GM12878 (cell line): Measurements from ENCODE around the gene INSRR. TPM values are rescaled to one million over a fixed set of nuclear protein-coding genes. Genes with fewer than 3 reads are reported as not detected.

Experiments
- ATAC-seq: fragments of 200-7000 bp; cut with Tn5 transposase; 3 replicates; pipeline ENCODE4 v1.9.1; 2020; ENCODE audit warnings: mild to moderate bottlenecking, moderate library complexity
- BruUV-seq: library from RNA; stranded (reverse); fragments of 400-500 nt; replicated peaks from 2 replicates; lab custom pipeline; 2021; lab: Mats Ljungman, UMichigan
- CTCF ChIA-PET: fragments of 300-600 bp; sonication (Branson Sonifier 250); formaldehyde crosslinking; extraction: SDS; loops from one replicate; lab custom pipeline; 2021; ENCODE audit warnings: inconsistent platforms; lab: Yijun Ruan, JAX
- POLR2A ChIA-PET: fragments of 350-600 bp; formaldehyde crosslinking; extraction: SDS; loops from one replicate; lab custom pipeline; 2021; ENCODE audit warnings: inconsistent platforms; lab: Charles Lee
- RAD21 ChIA-PET: fragments of 300-600 bp; sonication (Branson Sonifier 250); formaldehyde crosslinking; loops from one replicate; lab custom pipeline; 2023; ENCODE audit warnings: antibody characterized with exemption; ENCODE audit not compliant: unreplicated experiment; lab: Charles Lee
- SMC1A ChIA-PET: fragments of 300-600 bp; sonication (Branson Sonifier 250); formaldehyde crosslinking; loops from one replicate; lab custom pipeline; 2023; ENCODE audit not compliant: unreplicated experiment, uncharacterized antibody; lab: Charles Lee
- DNase-seq: peaks from one replicate; pipeline ENCODE4 v3.0.0-alpha.2; 2011; ENCODE audit warnings: low read depth, low spot score
- FAIRE-seq: peaks from 3 replicates; lab custom pipeline; 2011; peaks lifted over from hg19 to GRCh38; lab: Jason Lieb, UNC
- H2AFZ ChIP-seq: 2 replicates; pipeline ENCODE4 v1.6.0; 2011; ENCODE audit warnings: low read depth, low read length, control low read depth; ENCODE audit not compliant: control insufficient read depth
- H3K27ac ChIP-seq: 2 replicates; pipeline ENCODE4 v1.5.1; 2011; ENCODE audit warnings: control low read depth; ENCODE audit not compliant: control insufficient read depth, insufficient read depth
- H3K27me3 ChIP-seq, 2 experiments: replicated peaks in 1 of 2; 2 replicates each; pipeline versions ENCODE4 v1.6.0 to v1.6.1; 2011; ENCODE audit warnings: low read length in 1 of 2; ENCODE audit not compliant: control insufficient read depth in 2 of 2, insufficient read depth in 2 of 2
- H3K36me3 ChIP-seq, 2 experiments: 2 replicates each; pipeline ENCODE4 v1.5.1; 2011; ENCODE audit warnings: low read length in 1 of 2; ENCODE audit not compliant: control insufficient read depth in 2 of 2, insufficient read depth in 2 of 2
- H3K4me1 ChIP-seq: 2 replicates; pipeline ENCODE4 v1.6.1; 2011; ENCODE audit warnings: mild to moderate bottlenecking, low read length, moderate library complexity, mixed read lengths; ENCODE audit not compliant: control insufficient read depth, insufficient read depth
- H3K4me2 ChIP-seq: 2 replicates; pipeline ENCODE4 v1.6.0; 2011; ENCODE audit warnings: control low read depth; ENCODE audit not compliant: control insufficient read depth, insufficient read depth
- H3K4me3 ChIP-seq: fragments of 200-600 bp; sonication (generic); 2 replicates; pipeline ENCODE4 v1.5.1; 2016
- H3K79me2 ChIP-seq: 2 replicates; pipeline ENCODE4 v1.6.0; 2011; ENCODE audit warnings: low read length; ENCODE audit not compliant: control insufficient read depth, insufficient read depth
- H3K9ac ChIP-seq: 2 replicates; pipeline ENCODE4 v1.8.0; 2011; ENCODE audit warnings: low read length, control low read depth, mixed read lengths; ENCODE audit not compliant: control insufficient read depth, insufficient read depth
- H3K9me3 ChIP-seq: replicated peaks from 3 replicates; pipeline ENCODE4 v1.5.1; 2011; ENCODE audit warnings: mild to moderate bottlenecking, low read length; ENCODE audit not compliant: control insufficient read depth, insufficient read depth
- H4K20me1 ChIP-seq: 2 replicates; pipeline ENCODE4 v1.6.0; 2011; ENCODE audit not compliant: control insufficient read depth, insufficient read depth
- BMI1 ChIP-seq: fragments of 450-650 bp; IDR thresholded peaks from 2 replicates; pipeline ENCODE4 v1.6.1; 2016; ENCODE audit warnings: mild to moderate bottlenecking, moderate library complexity, borderline replicate concordance
- CHD2 ChIP-seq: IDR thresholded peaks from 2 replicates; pipeline ENCODE4 v1.6.1; 2011; ENCODE audit warnings: low read depth, low read length, improper control_type of control experiment, borderline replicate concordance
- DPF2 ChIP-seq: fragments of 450-650 bp; IDR thresholded peaks from 2 replicates; pipeline ENCODE4 v1.6.1; 2017; ENCODE audit warnings: mild to moderate bottlenecking
- EP300 ChIP-seq, 2 experiments: fragments of 150-350 bp in 1 of 2; IDR thresholded peaks; 2 replicates each; pipeline ENCODE4 v1.6.1; 2011 to 2012; ENCODE audit warnings: low read depth in 2 of 2, low read length in 2 of 2, borderline replicate concordance in 1 of 2, improper control_type of control experiment in 1 of 2, inconsistent platforms in 1 of 2; ENCODE audit not compliant: control insufficient read depth in 1 of 2
- FOXM1 ChIP-seq: IDR thresholded peaks from 2 replicates; pipeline ENCODE4 v1.6.1; 2012; ENCODE audit warnings: low read depth, mild to moderate bottlenecking, inconsistent platforms, low read length, moderate library complexity
- GATAD2B ChIP-seq: fragments of 450-650 bp; conservative IDR thresholded peaks from 2 replicates; pipeline ENCODE4 v1.6.1; 2017; ENCODE audit warnings: low read depth, mild to moderate bottlenecking, moderate library complexity
- NR2F1 ChIP-seq: fragments of 450-650 bp; conservative IDR thresholded peaks from 2 replicates; pipeline ENCODE4 v1.6.1; 2017; ENCODE audit warnings: mild to moderate bottlenecking
- NRF1 ChIP-seq: conservative IDR thresholded peaks from 2 replicates; pipeline ENCODE4 v1.6.1; 2011; ENCODE audit warnings: mild to moderate bottlenecking, low read depth, low read length, improper control_type of control experiment
- STAT1 ChIP-seq: fragments of 450-650 bp; conservative IDR thresholded peaks from 2 replicates; pipeline ENCODE4 v1.6.1; 2014; ENCODE audit warnings: antibody characterized with exemption, mild to moderate bottlenecking
- SUZ12 ChIP-seq: fragments of 200-600 bp; sonication (generic); IDR thresholded peaks from one replicate; pipeline ENCODE4 v1.6.1; 2018; ENCODE audit warnings: antibody characterized with exemption, mild to moderate bottlenecking; ENCODE audit not compliant: unreplicated experiment
- YBX1 ChIP-seq: fragments of 450-650 bp; IDR thresholded peaks from 2 replicates; pipeline ENCODE4 v1.6.1; 2016; ENCODE audit warnings: antibody characterized with exemption
- WGBS: methylation state at CpG from one replicate; pipeline ENCODE4 v1.1.6; 2016; ENCODE audit warnings: low lambda C conversion rate; ENCODE audit not compliant: insufficient replicate concordance, insufficient coverage; ENCODE audit errors: missing lambda C conversion rate; 5-methylcytosine and 5-hydroxymethylcytosine counted together
- in situ Hi-C: fragments of 300-500 bp; cut with MboI; formaldehyde crosslinking; loops from 9 replicates; pipeline ENCODE4 v1.14.3; 2018; ENCODE audit warnings: mixed read lengths
- intact Hi-C: fragments of 100-400 bp; cut with micrococcal nuclease; formaldehyde crosslinking; loops from one replicate; pipeline ENCODE4 v1.14.2; 2022; ENCODE audit not compliant: unreplicated experiment
- polyA plus RNA-seq, 11 experiments: library from polyadenylated mRNA; depleted of rRNA in 4 of 11; unstranded in 6 of 11; stranded (reverse) in 5 of 11; fragments of >200 nt; fragmentation: Nextera tagmentation in 4 of 11; fragmentation: Illumina TruSeq in 1 of 11; extraction: Ambion mirVana in 4 of 11; extraction: Trizol in 1 of 11; gene quantifications; 1 replicate in 1 of 11; 2 replicates in 10 of 11; pipeline versions ENCODE4 v1.2.1 to v1.2.3, GENCODE V29; 2011 to 2016; ENCODE audit warnings: inconsistent platforms in 2 of 11, missing spikeins in 2 of 11, low read depth in 1 of 11
- total RNA-seq, 4 experiments: library from RNA; depleted of rRNA in 3 of 4; stranded (reverse); fragments of >200 nt in 3 of 4; fragmentation: Illumina TruSeq in 1 of 4; extraction: Trizol in 1 of 4; gene quantifications; 2 replicates each; pipeline versions ENCODE4 v1.2.1 to v1.2.3, GENCODE V29; 2013 to 2021
- TF ChIP-seq, protein P1 (sequence below): fragments of 450-650 bp; IDR thresholded peaks from 2 replicates; pipeline ENCODE4 v1.6.1; 2017; ENCODE audit warnings: mild to moderate bottlenecking, moderate library complexity
- TF ChIP-seq, protein P2 (sequence below): fragments of 450-650 bp; IDR thresholded peaks from 2 replicates; pipeline ENCODE4 v1.6.1; 2016; ENCODE audit warnings: mild to moderate bottlenecking
- TF ChIP-seq, protein P3 (sequence below): fragments of 450-650 bp; IDR thresholded peaks from 2 replicates; pipeline ENCODE4 v1.6.1; 2017; ENCODE audit warnings: low read depth, mild to moderate bottlenecking, moderate library complexity

INSRR gene
- total and polyA plus RNA-seq, 10 of the 15 experiments (the other 5 are each of a cell fraction or from before 2014, with no cell fraction given) = 0.01 TPM; not detected in 9

DNA sequence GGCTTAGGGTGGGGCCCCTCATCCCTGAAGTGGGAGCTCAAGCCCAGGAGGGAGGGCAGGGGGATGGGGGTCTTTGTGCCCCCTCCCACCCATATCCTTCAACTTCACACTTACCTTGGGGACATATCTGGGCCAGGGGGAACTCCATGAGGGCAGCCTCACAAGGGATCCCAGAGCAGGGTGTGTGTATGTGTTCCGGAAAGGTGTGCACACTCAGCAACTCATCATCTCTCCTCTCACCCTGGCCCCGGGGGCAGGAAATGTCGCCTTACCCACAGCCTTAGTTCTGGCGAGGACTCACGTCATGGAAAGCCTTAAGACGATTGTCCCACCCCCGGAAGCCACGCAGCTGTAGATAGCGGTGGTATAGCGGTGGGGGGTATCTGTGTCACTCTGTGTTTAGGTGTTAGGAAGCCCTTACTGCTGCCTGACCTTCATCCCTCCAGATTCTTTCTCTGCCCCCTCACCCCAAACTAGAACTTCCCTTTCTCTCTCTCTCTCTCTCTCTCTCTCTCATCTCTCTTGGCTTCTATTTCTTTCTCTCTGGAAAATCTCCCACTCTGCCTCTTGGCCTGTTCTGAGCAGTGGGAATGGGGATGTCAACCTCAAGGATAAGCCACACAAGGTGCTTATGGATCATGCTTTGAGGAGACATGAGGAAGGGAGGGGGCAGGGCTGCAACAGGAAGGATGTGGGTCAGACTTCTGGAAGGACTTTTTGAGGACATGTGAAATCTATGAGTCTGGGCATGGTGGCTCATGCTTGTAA, 42.2 kb downstream of the INSRR start, which contains the start of gene SH2D2A:
SH2D2A (minus strand) TSS at position 288 of the 768 bp plus-strand sequence; CDS start at position 148, 140 bp downstream.
- Histone ChIP-seq H2AFZ (peak within 1 kb of the TSS; percentile 90), H3K79me2 (no peaks in the 10 kb centered on the region), H3K9me3 (no peaks in the 10 kb centered on the region), H3K4me3 (peak within 1 kb of the TSS; percentile 53), H3K36me3 (no peaks in the 10 kb centered on the region; a peak in 1 of 4 replicates), H3K9ac (peak within 1 kb of the TSS; percentile 71), H3K27me3 (no peaks in the 10 kb centered on the region), H3K27ac (peak within 1 kb of the TSS; percentile 45), H4K20me1 (no peaks in the 10 kb centered on the region), H3K4me1 (peaks cover 20% of the 10 kb centered on the region), H3K4me2 (peak within 1 kb of the TSS; percentile 82)
- 8% methylated on average over 10 of the region's 10 CpGs for WGBS
- intact Hi-C loops (no loop called here), in situ Hi-C loops (no loop called here)
- peak; percentile 90 for ATAC-seq
- CTCF ChIA-PET = interaction anchor here (1.0 to 2.9 kb wide), 6 partner anchors 10 to 91 kb away, joined by 3 to 19 read pairs (median 8); partner anchors contain the start of gene NTRK1
- BruUV-seq = no TSS peak
- RAD21 ChIA-PET = interaction anchor here (1.3 to 1.6 kb wide), 3 partner anchors 21 to 91 kb away, joined by 4 to 7 read pairs (median 6); partner anchors contain the start of gene MRPL24
- SMC1A ChIA-PET = interaction anchor here (0.7 to 3.3 kb wide), 8 partner anchors 9 to 90 kb away, joined by 3 to 20 read pairs (median 3); partner anchors contain the start of gene MRPL24
- POLR2A ChIA-PET = interaction anchor here (0.6 to 2.1 kb wide), 7 partner anchors 9 to 359 kb away, joined by 3 to 6 read pairs (median 5); partner anchors contain the start of genes ISG20L2 and METTL25B
- peak; percentile 71 for DNase-seq
- peak; percentile 90 for FAIRE-seq
- TF ChIP-seq, protein P1, sequence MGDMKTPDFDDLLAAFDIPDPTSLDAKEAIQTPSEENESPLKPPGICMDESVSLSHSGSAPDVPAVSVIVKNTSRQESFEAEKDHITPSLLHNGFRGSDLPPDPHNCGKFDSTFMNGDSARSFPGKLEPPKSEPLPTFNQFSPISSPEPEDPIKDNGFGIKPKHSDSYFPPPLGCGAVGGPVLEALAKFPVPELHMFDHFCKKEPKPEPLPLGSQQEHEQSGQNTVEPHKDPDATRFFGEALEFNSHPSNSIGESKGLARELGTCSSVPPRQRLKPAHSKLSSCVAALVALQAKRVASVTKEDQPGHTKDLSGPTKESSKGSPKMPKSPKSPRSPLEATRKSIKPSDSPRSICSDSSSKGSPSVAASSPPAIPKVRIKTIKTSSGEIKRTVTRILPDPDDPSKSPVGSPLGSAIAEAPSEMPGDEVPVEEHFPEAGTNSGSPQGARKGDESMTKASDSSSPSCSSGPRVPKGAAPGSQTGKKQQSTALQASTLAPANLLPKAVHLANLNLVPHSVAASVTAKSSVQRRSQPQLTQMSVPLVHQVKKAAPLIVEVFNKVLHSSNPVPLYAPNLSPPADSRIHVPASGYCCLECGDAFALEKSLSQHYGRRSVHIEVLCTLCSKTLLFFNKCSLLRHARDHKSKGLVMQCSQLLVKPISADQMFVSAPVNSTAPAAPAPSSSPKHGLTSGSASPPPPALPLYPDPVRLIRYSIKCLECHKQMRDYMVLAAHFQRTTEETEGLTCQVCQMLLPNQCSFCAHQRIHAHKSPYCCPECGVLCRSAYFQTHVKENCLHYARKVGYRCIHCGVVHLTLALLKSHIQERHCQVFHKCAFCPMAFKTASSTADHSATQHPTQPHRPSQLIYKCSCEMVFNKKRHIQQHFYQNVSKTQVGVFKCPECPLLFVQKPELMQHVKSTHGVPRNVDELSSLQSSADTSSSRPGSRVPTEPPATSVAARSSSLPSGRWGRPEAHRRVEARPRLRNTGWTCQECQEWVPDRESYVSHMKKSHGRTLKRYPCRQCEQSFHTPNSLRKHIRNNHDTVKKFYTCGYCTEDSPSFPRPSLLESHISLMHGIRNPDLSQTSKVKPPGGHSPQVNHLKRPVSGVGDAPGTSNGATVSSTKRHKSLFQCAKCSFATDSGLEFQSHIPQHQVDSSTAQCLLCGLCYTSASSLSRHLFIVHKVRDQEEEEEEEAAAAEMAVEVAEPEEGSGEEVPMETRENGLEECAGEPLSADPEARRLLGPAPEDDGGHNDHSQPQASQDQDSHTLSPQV = no peak
- TF ChIP-seq NR2F1 = peak; percentile 61; the same call in 1 of the 2 replicates
- TF ChIP-seq FOXM1 = no peak
- 0 out of 2 replicates have a peak, but pooled peaks have one; percentile 28 for TF ChIP-seq GATAD2B
- no peak for TF ChIP-seq SUZ12
- TF ChIP-seq, protein P2, sequence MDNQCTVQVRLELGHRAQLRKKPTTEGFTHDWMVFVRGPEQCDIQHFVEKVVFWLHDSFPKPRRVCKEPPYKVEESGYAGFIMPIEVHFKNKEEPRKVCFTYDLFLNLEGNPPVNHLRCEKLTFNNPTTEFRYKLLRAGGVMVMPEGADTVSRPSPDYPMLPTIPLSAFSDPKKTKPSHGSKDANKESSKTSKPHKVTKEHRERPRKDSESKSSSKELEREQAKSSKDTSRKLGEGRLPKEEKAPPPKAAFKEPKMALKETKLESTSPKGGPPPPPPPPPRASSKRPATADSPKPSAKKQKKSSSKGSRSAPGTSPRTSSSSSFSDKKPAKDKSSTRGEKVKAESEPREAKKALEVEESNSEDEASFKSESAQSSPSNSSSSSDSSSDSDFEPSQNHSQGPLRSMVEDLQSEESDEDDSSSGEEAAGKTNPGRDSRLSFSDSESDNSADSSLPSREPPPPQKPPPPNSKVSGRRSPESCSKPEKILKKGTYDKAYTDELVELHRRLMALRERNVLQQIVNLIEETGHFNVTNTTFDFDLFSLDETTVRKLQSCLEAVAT = peak; percentile 88
- TF ChIP-seq NRF1 = no peak
- TF ChIP-seq STAT1 = 0 out of 2 replicates have a peak, but pooled peaks have one; percentile 32
- no peak for TF ChIP-seq YBX1
- TF ChIP-seq, protein P3, sequence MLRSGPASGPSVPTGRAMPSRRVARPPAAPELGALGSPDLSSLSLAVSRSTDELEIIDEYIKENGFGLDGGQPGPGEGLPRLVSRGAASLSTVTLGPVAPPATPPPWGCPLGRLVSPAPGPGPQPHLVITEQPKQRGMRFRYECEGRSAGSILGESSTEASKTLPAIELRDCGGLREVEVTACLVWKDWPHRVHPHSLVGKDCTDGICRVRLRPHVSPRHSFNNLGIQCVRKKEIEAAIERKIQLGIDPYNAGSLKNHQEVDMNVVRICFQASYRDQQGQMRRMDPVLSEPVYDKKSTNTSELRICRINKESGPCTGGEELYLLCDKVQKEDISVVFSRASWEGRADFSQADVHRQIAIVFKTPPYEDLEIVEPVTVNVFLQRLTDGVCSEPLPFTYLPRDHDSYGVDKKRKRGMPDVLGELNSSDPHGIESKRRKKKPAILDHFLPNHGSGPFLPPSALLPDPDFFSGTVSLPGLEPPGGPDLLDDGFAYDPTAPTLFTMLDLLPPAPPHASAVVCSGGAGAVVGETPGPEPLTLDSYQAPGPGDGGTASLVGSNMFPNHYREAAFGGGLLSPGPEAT = peak; percentile 65
- TF ChIP-seq DPF2 = peak; percentile 63
- TF ChIP-seq BMI1 = no peak
- peak in 1 of 2 experiments; percentile 71; a peak in 3 of 4 replicates for TF ChIP-seq EP300 (IDR thresholded peaks at IDR 0.05; ENCODE audit: borderline replicate concordance in 1 of 2, control insufficient read depth in 1 of 2, low read depth in 2 of 2, low read length in 2 of 2)
- TF ChIP-seq CHD2 = no peak
